ENCODE results near the gene BTNL8. TPM values are rescaled to one million over a fixed set of nuclear protein-coding genes. Genes with fewer than 3 reads are reported as not detected.

BTNL8 gene
- total and polyA plus RNA-seq, 4 donors, result 0.81 to 7.2 (median 2.1) TPM

- no peak for DNase-seq
- Histone ChIP-seq H3K27ac (ENCODE audit: low read depth in 1 of 2, low read length in 1 of 2) (no peak overlapping the region), H3K4me3 (no peak overlapping the region), H3K4me1 (ENCODE audit: control insufficient read depth in 5 of 5, insufficient read depth in 5 of 5, low read length in 5 of 5) (no peaks in the 10 kb centered on the region), H3K9ac (ENCODE audit: insufficient read depth in 1 of 2, low read length in 2 of 2) (no peak overlapping the region), H3K9me3 (ENCODE audit: control insufficient read depth in 4 of 4, insufficient read depth in 3 of 4, low read length in 3 of 4) (no peaks in the 10 kb centered on the region), H3K36me3 (ENCODE audit: control insufficient read depth in 4 of 4, insufficient read depth in 4 of 4, low read length in 4 of 4) (no peaks in the 10 kb centered on the region), H3K27me3 (ENCODE audit: control insufficient read depth in 3 of 3, insufficient read depth in 3 of 3, low read length in 2 of 3) (no peaks in the 10 kb centered on the region)
- WGBS, 2 donors, result 89 to 96% methylated on average over 14 to 23 of the region's 23 CpGs
- no peak for TF ChIP-seq CTCF (IDR thresholded peaks at IDR 0.05; ENCODE audit: control extremely low read depth, extremely low read depth)
- ATAC-seq (ENCODE audit: insufficient read depth, low FRiP score), result no peak
These were observed 70.4 kb downstream of the BTNL8 start for GRCh38 chr5:180969406-180969805.

- DNase-seq, result no peak
These were observed 71.4 kb downstream of the BTNL8 start for GRCh38 chr5:180970336-180970735.

GRCh38 chr5:180970875-180971274 is 71.9 kb downstream of the BTNL8 start:
- Histone ChIP-seq H3K4me3 (no peak overlapping the region), H3K9me3 (ENCODE audit: control insufficient read depth in 4 of 4, insufficient read depth in 3 of 4, low read length in 3 of 4) (no peaks in the 10 kb centered on the region), H3K4me1 (ENCODE audit: control insufficient read depth in 5 of 5, insufficient read depth in 5 of 5, low read length in 5 of 5) (no peaks in the 10 kb centered on the region), H3K36me3 (ENCODE audit: control insufficient read depth in 4 of 4, insufficient read depth in 4 of 4, low read length in 4 of 4) (no peaks in the 10 kb centered on the region), H3K27me3 (ENCODE audit: control insufficient read depth in 3 of 3, insufficient read depth in 3 of 3, low read length in 2 of 3) (no peaks in the 10 kb centered on the region), H3K27ac (ENCODE audit: low read depth in 1 of 2, low read length in 1 of 2) (no peak overlapping the region), H3K9ac (ENCODE audit: insufficient read depth in 1 of 2, low read length in 2 of 2) (no peak overlapping the region)
- no peak for DNase-seq
- 58 to 79% methylated on average over 4 of the region's 4 CpGs for WGBS, 2 donors
- no peak for TF ChIP-seq CTCF (IDR thresholded peaks at IDR 0.05; ENCODE audit: control extremely low read depth, extremely low read depth)
- ATAC-seq (ENCODE audit: insufficient read depth, low FRiP score), result no peak

More at GRCh38 chr5:180970336-180970735, 71.4 kb downstream of the BTNL8 start:
- no peaks in the 10 kb centered on the region for H3K36me3 ChIP-seq (ENCODE audit: control insufficient read depth in 4 of 4, insufficient read depth in 4 of 4, low read length in 4 of 4)
- 94 to 95% methylated on average over 11 to 31 of the region's 31 CpGs for WGBS, 2 donors
- ATAC-seq (ENCODE audit: insufficient read depth, low FRiP score), result no peak
- no peaks in the 10 kb centered on the region for H3K4me1 ChIP-seq (ENCODE audit: control insufficient read depth in 5 of 5, insufficient read depth in 5 of 5, low read length in 5 of 5)
- H3K27me3 ChIP-seq (ENCODE audit: control insufficient read depth in 3 of 3, insufficient read depth in 3 of 3, low read length in 2 of 3), result no peaks in the 10 kb centered on the region
- H3K9ac ChIP-seq (ENCODE audit: insufficient read depth in 1 of 2, low read length in 2 of 2), result no peak overlapping the region
- H3K27ac ChIP-seq (ENCODE audit: low read depth in 1 of 2, low read length in 1 of 2), result no peak overlapping the region
- no peaks in the 10 kb centered on the region for H3K9me3 ChIP-seq (ENCODE audit: control insufficient read depth in 4 of 4, insufficient read depth in 3 of 4, low read length in 3 of 4)
- TF ChIP-seq CTCF (IDR thresholded peaks at IDR 0.05; ENCODE audit: control extremely low read depth, extremely low read depth), result no peak
- H3K4me3 ChIP-seq, result no peak overlapping the region

- ATAC-seq (ENCODE audit: insufficient read depth, low FRiP score) (no peak), DNase-seq (no peak)
- TF ChIP-seq CTCF (IDR thresholded peaks at IDR 0.05; ENCODE audit: control extremely low read depth, extremely low read depth), result no peak
- no peaks in the 10 kb centered on the region for H3K4me1 ChIP-seq (ENCODE audit: control insufficient read depth in 5 of 5, insufficient read depth in 5 of 5, low read length in 5 of 5)
- H3K36me3 ChIP-seq (ENCODE audit: control insufficient read depth in 4 of 4, insufficient read depth in 4 of 4, low read length in 4 of 4), result no peaks in the 10 kb centered on the region
- H3K9ac ChIP-seq (ENCODE audit: insufficient read depth in 1 of 2, low read length in 2 of 2), result no peak overlapping the region
- 48 to 88% methylated on average over 2 of the region's 2 CpGs for WGBS, 2 donors
- no peaks in the 10 kb centered on the region for H3K27me3 ChIP-seq (ENCODE audit: control insufficient read depth in 3 of 3, insufficient read depth in 3 of 3, low read length in 2 of 3)
- H3K9me3 ChIP-seq (ENCODE audit: control insufficient read depth in 4 of 4, insufficient read depth in 3 of 4, low read length in 3 of 4), result no peaks in the 10 kb centered on the region
- H3K27ac ChIP-seq (ENCODE audit: low read depth in 1 of 2, low read length in 1 of 2), result no peak overlapping the region
- no peak overlapping the region for H3K4me3 ChIP-seq
These were observed 75.8 kb downstream of the BTNL8 start for GRCh38 chr5:180974612-180975315.
